ENCODE measurements around the gene LGALS4. TPM values are rescaled to one million over a fixed set of nuclear protein-coding genes. Genes with fewer than 3 reads are reported as not detected.
"Not testable (repeated sequence)": the region's sequence is repeated elsewhere in the genome, so short reads cannot be mapped to it uniquely, and the experiment has no call there.

LGALS4 gene
- total and polyA plus RNA-seq, 10 donors = 1.1 to 9.6 (median 3.1) TPM

DNA sequence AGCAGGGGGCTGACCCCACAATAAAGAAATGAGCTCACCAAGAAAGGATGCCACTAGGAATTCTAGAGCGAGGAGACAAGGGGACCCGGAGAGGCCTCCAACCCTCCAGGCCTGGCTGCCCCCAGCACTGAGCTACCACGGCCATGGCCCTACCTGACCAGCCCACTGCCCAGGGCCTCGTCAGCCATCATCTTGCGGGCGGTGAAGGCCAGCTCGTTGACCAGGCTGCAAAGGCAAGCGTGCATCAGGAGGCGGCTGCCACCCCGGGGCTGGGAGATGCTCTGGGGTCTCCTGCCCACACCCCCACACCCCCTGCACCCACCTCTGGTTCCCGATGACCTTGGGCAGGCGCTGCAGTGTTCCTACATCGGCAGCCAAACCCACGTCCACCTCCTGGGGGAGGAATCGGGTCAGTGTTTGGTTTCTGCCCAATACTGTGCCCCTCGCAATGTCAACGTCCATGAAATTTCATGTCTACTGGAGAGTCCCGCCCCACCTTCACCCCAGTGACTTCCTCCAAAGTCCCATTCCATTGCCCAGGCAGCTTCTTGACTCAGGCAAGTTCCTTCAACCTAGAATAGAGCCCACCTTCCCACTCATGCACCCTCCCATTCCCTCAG lies 3.5 kb upstream of the LGALS4 start:
- WGBS, 5 donors = 89 to 96% (median 94%) methylated on average over 11 to 18 of the region's 18 CpGs
- DNase-seq = peak; percentile 58
- intact Hi-C loops (cut with DNase I; ENCODE audit: low total_unique reads) = no loop called here
- TF ChIP-seq CTCF (IDR thresholded peaks at IDR 0.05 in 8 of 11, conservative IDR thresholded peaks at IDR 0.05 in 3 of 11) (no peak), POLR2AphosphoS5 (IDR thresholded peaks at IDR 0.05) (peak in 1 of 3 donors; percentile 54)
- H3K27me3 ChIP-seq (replicated peaks in 1 of 7) = no peaks in the 10 kb centered on the region
- H3K9me3 ChIP-seq = no peaks in the 10 kb centered on the region
- H3K4me1 ChIP-seq = peaks cover 0 to 22% (median 7%) of the 10 kb centered on the region in 6 donors
- H3K27ac ChIP-seq = no peak overlapping the region
- no peak overlapping the region for H3K4me3 ChIP-seq
- peaks cover 8 to 76% (median 45%) of the 10 kb centered on the region in 6 donors for H3K36me3 ChIP-seq

GRCh38 chr19:38815059-38816001 lies 2.6 kb upstream of the LGALS4 start:
- peaks cover 8 to 67% (median 43%) of the 10 kb centered on the region in 6 donors for H3K36me3 ChIP-seq
- intact Hi-C loops (cut with DNase I; ENCODE audit: low total_unique reads) = no loop called here
- H3K27ac ChIP-seq = no peak overlapping the region
- peak; percentile 67 for DNase-seq
- H3K4me3 ChIP-seq = no peak overlapping the region
- no peaks in the 10 kb centered on the region for H3K9me3 ChIP-seq
- H3K27me3 ChIP-seq (replicated peaks in 1 of 7) = no peaks in the 10 kb centered on the region
- peaks cover 0 to 13% (median 7%) of the 10 kb centered on the region in 6 donors for H3K4me1 ChIP-seq
- TF ChIP-seq CTCF (IDR thresholded peaks at IDR 0.05 in 8 of 11, conservative IDR thresholded peaks at IDR 0.05 in 3 of 11) = no peak
- no peak for TF ChIP-seq POLR2A (IDR thresholded peaks at IDR 0.05)
- peak in 2 of 3 donors; percentile 35 to 64 for TF ChIP-seq POLR2AphosphoS5 (IDR thresholded peaks at IDR 0.05)
- 84 to 94% (median 93%) methylated on average over 31 to 34 of the region's 34 CpGs for WGBS, 5 donors

- H3K27me3 ChIP-seq (replicated peaks in 1 of 7); H3K4me3 ChIP-seq; DNase-seq; H3K4me1 ChIP-seq; H3K27ac ChIP-seq; intact Hi-C loops (cut with DNase I; ENCODE audit: low total_unique reads); H3K9me3 ChIP-seq: not testable (repeated sequence)
- WGBS, 5 donors = 81 to 88% (median 87%) methylated on average over 2 of the region's 2 CpGs
- peaks cover 8 to 56% (median 37%) of the 10 kb centered on the region in 6 donors for H3K36me3 ChIP-seq
Observed at GRCh38 chr19:38813932-38814331, 1.2 kb upstream of the LGALS4 start.

- Histone ChIP-seq H3K4me1 (peaks cover 0 to under 1% (median 0%) of the 10 kb centered on the region in 6 donors), H3K27ac (peak overlapping the region in 1 of 8 donors; percentile 29), H3K4me3 (no peak overlapping the region), H3K9me3 (no peaks in the 10 kb centered on the region), H3K27me3 (replicated peaks in 1 of 7) (no peaks in the 10 kb centered on the region), H3K36me3 (peaks cover 8 to 49% (median 36%) of the 10 kb centered on the region in 6 donors)
- TF ChIP-seq POLR2A (IDR thresholded peaks at IDR 0.05) (no peak), CTCF (IDR thresholded peaks at IDR 0.05 in 8 of 11, conservative IDR thresholded peaks at IDR 0.05 in 3 of 11) (no peak), POLR2AphosphoS5 (IDR thresholded peaks at IDR 0.05) (no peak)
- intact Hi-C loops (cut with DNase I; ENCODE audit: low total_unique reads) = no loop called here
- 85 to 94% (median 91%) methylated on average over 5 to 6 of the region's 6 CpGs for WGBS, 5 donors
- no peak for DNase-seq
Observed at GRCh38 chr19:38813323-38813722, 578 bp upstream of the LGALS4 start.

All from spleen (tissue), 11 donors.